HepG2 (cell line): ENCODE data around the gene SPC24. TPM values are rescaled to one million over a fixed set of nuclear protein-coding genes. Genes with fewer than 3 reads are reported as not detected.

Experiments used
- ATAC-seq: fragments of 200-7000 bp; cut with Tn5 transposase; 3 replicates; pipeline ENCODE4 v1.9.1; 2020; ENCODE audit warnings: mild to moderate bottlenecking, moderate library complexity
- BruUV-seq: library from RNA; stranded (reverse); fragments of 400-500 nt; replicated peaks from 2 replicates; lab custom pipeline; 2021; lab: Mats Ljungman, UMichigan
- CTCF ChIA-PET: fragments of 300-600 bp; formaldehyde crosslinking; extraction: SDS; loops from one replicate; lab custom pipeline; 2021; ENCODE audit warnings: low total read pairs, inconsistent platforms, low intra/inter-chr PET ratio; lab: Yijun Ruan, JAX
- POLR2A ChIA-PET: fragments of 350-600 bp; sonication (Branson Sonifier 250); formaldehyde crosslinking; loops from one replicate; lab custom pipeline; 2020; ENCODE audit warnings: antibody characterized with exemption, inconsistent platforms; lab: Yijun Ruan, JAX
- DNase-seq: peaks from one replicate; pipeline ENCODE4 v3.0.0-alpha.2; 2015; ENCODE audit warnings: low spot score
- FAIRE-seq: peaks from 3 replicates; lab custom pipeline; 2011; peaks lifted over from hg19 to GRCh38; lab: Jason Lieb, UNC
- H2AFZ ChIP-seq: one replicate; pipeline ENCODE4 v1.6.1; 2011; ENCODE audit warnings: low read length, inconsistent platforms
- H3K27ac ChIP-seq: fragments of 300-600 bp; 3 replicates; pipeline ENCODE4 v1.8.0; 2011; ENCODE audit warnings: mixed run types, mild to moderate bottlenecking, mixed read lengths, low read length, inconsistent platforms; ENCODE audit not compliant: insufficient read depth; ENCODE audit errors: extremely low read length
- H3K27me3 ChIP-seq, 2 experiments: fragments of 200-600 bp in 1 of 2; 2 replicates in 1 of 2; 3 replicates in 1 of 2; pipeline versions ENCODE4 v1.6.0 to v1.8.0; 2011; ENCODE audit warnings: low read length in 2 of 2, mild to moderate bottlenecking in 2 of 2, moderate library complexity in 2 of 2, inconsistent platforms in 1 of 2; ENCODE audit not compliant: insufficient read depth in 2 of 2, control insufficient read depth in 1 of 2
- H3K36me3 ChIP-seq, 2 experiments: fragments of 200-600 bp in 1 of 2; replicated peaks in 1 of 2; 2 replicates in 1 of 2; 3 replicates in 1 of 2; pipeline versions ENCODE4 v1.5.1 to v1.8.0; 2011; ENCODE audit warnings: low read length in 2 of 2, inconsistent platforms in 1 of 2; ENCODE audit not compliant: insufficient read depth in 2 of 2, control insufficient read depth in 1 of 2
- H3K4me1 ChIP-seq: 2 replicates; pipeline ENCODE4 v1.5.1; 2012; ENCODE audit warnings: low read length, inconsistent platforms; ENCODE audit not compliant: insufficient read depth
- H3K4me2 ChIP-seq: 2 replicates; pipeline ENCODE4 v1.6.0; 2011; ENCODE audit warnings: low read depth, low read length, inconsistent platforms
- H3K4me3 ChIP-seq, 3 experiments: fragments of 200-600 bp in 1 of 3; sonication (generic), shearing (Covaris generic) in 1 of 3; replicated peaks in 1 of 3; 2 replicates each; pipeline ENCODE4 v1.5.1; 2011 to 2016; ENCODE audit warnings: low read length in 3 of 3, inconsistent platforms in 2 of 3, low read depth in 2 of 3, mild to moderate bottlenecking in 2 of 3, control low read depth in 1 of 3, mixed read lengths in 1 of 3; ENCODE audit not compliant: insufficient read depth in 1 of 3
- H3K79me2 ChIP-seq: one replicate; pipeline ENCODE4 v1.6.1; 2011; ENCODE audit warnings: low read length, inconsistent platforms; ENCODE audit not compliant: insufficient read depth
- H3K9ac ChIP-seq: 2 replicates; pipeline ENCODE4 v1.6.0; 2011; ENCODE audit warnings: mild to moderate bottlenecking, low read depth, low read length, inconsistent platforms; ENCODE audit not compliant: insufficient read depth
- H3K9me3 ChIP-seq: 2 replicates; pipeline ENCODE4 v1.5.1; 2012; ENCODE audit warnings: mild to moderate bottlenecking, low read length
- H4K20me1 ChIP-seq: 2 replicates; pipeline ENCODE4 v1.6.0; 2011; ENCODE audit warnings: inconsistent platforms, mild to moderate bottlenecking, low read length, moderate library complexity; ENCODE audit not compliant: insufficient read depth
- CHD2 ChIP-seq: IDR thresholded peaks from 2 replicates; pipeline ENCODE4 v1.6.1; 2011; ENCODE audit warnings: low read depth, low read length, improper control_type of control experiment
- EEA1 ChIP-seq: sonication (generic); formaldehyde crosslinking; IDR thresholded peaks from 2 replicates; pipeline ENCODE4 v1.5.1; 2020; ENCODE audit warnings: mild to moderate bottlenecking, missing genetic modification reagents, borderline replicate concordance
- FOXM1 ChIP-seq: sonication (generic); formaldehyde crosslinking; IDR thresholded peaks from 2 replicates; pipeline ENCODE4 v1.5.0; 2020; ENCODE audit warnings: missing genetic modification reagents
- HES4 ChIP-seq: sonication (generic); formaldehyde crosslinking; IDR thresholded peaks from 2 replicates; pipeline ENCODE4 v1.9.0; 2021; ENCODE audit warnings: mild to moderate bottlenecking, missing genetic modification reagents, borderline replicate concordance
- HMGA1 ChIP-seq: sonication (generic); formaldehyde crosslinking; conservative IDR thresholded peaks from 2 replicates; pipeline ENCODE4 v1.4.0; 2020; ENCODE audit warnings: missing genetic modification reagents
- HOXD1 ChIP-seq: sonication (generic); formaldehyde crosslinking; IDR thresholded peaks from 2 replicates; pipeline ENCODE4 v1.5.0; 2020; ENCODE audit warnings: missing genetic modification reagents
- IRF1 ChIP-seq: sonication (generic); formaldehyde crosslinking; IDR thresholded peaks from 2 replicates; pipeline ENCODE4 v1.4.0; 2020; ENCODE audit warnings: low read depth, mild to moderate bottlenecking, missing genetic modification reagents
- KDM6A ChIP-seq: IDR thresholded peaks from 2 replicates; pipeline ENCODE4 v1.6.1; 2016; ENCODE audit warnings: low read depth
- NKX3-1 ChIP-seq: sonication (generic); formaldehyde crosslinking; IDR thresholded peaks from 2 replicates; pipeline ENCODE4 v1.5.0; 2020; ENCODE audit warnings: missing genetic modification reagents
- PHF21A ChIP-seq: sonication (generic); formaldehyde crosslinking; IDR thresholded peaks from 2 replicates; pipeline ENCODE4 v1.5.0; 2020; ENCODE audit warnings: mild to moderate bottlenecking, missing genetic modification reagents
- RBFOX2 ChIP-seq: fragments of 200-400 bp; formaldehyde crosslinking; IDR thresholded peaks from 2 replicates; pipeline ENCODE4 v1.6.1; 2017; ENCODE audit warnings: low read depth, mild to moderate bottlenecking, low read length
- SMAD1 ChIP-seq: sonication (generic); formaldehyde crosslinking; IDR thresholded peaks from 2 replicates; pipeline ENCODE4 v1.4.0; 2020; ENCODE audit warnings: missing genetic modification reagents, low read depth, mild to moderate bottlenecking, borderline replicate concordance
- SMYD3 ChIP-seq: sonication (generic); formaldehyde crosslinking; IDR thresholded peaks from 2 replicates; pipeline ENCODE4 v1.8.1; 2023; ENCODE audit warnings: mild to moderate bottlenecking, missing genetic modification reagents
- ZC3H13 ChIP-seq: sonication (generic); formaldehyde crosslinking; IDR thresholded peaks from 2 replicates; pipeline ENCODE4 v1.8.1; 2023; ENCODE audit warnings: mild to moderate bottlenecking, missing genetic modification reagents, moderate library complexity
- ZNF136 ChIP-seq: sonication (generic); formaldehyde crosslinking; IDR thresholded peaks from 2 replicates; pipeline ENCODE4 v1.8.1; 2022; ENCODE audit warnings: low read depth, mild to moderate bottlenecking, moderate library complexity, missing genetic modification reagents
- ZNF33B ChIP-seq: sonication (generic); formaldehyde crosslinking; IDR thresholded peaks from 2 replicates; pipeline ENCODE4 v1.5.1; 2020; ENCODE audit warnings: mild to moderate bottlenecking, missing genetic modification reagents
- ZNF484 ChIP-seq: sonication (generic); formaldehyde crosslinking; IDR thresholded peaks from 2 replicates; pipeline ENCODE4 v1.5.1; 2020; ENCODE audit warnings: mild to moderate bottlenecking, low read depth, missing genetic modification reagents, borderline replicate concordance
- ZNF672 ChIP-seq: sonication (generic); formaldehyde crosslinking; IDR thresholded peaks from 2 replicates; pipeline ENCODE4 v1.8.1; 2022; ENCODE audit warnings: missing genetic modification reagents
- ZNF839 ChIP-seq: sonication (generic); formaldehyde crosslinking; IDR thresholded peaks from 2 replicates; pipeline ENCODE4 v1.4.0; 2020; ENCODE audit warnings: missing genetic modification reagents, mild to moderate bottlenecking, borderline replicate concordance
- WGBS: methylation state at CpG from one replicate; pipeline ENCODE4 v1.1.6; 2017; ENCODE audit warnings: low lambda C conversion rate; 5-methylcytosine and 5-hydroxymethylcytosine counted together
- in situ Hi-C: cut with HindIII; loops from 2 replicates; pipeline ENCODE4 v1.10.0; 2017; ENCODE audit warnings: low pct_unique_long_range_greater_than_20kb; ENCODE audit not compliant: extremely low pct_ligation_motif_present
- intact Hi-C: fragments of 100-400 bp; cut with micrococcal nuclease; formaldehyde crosslinking; loops from one replicate; pipeline ENCODE4 v1.10.0; 2022; ENCODE audit not compliant: unreplicated experiment
- polyA plus RNA-seq, 8 experiments: library from polyadenylated mRNA; depleted of rRNA in 3 of 8; stranded (reverse) in 7 of 8; unstranded in 1 of 8; fragments of >200 nt; fragmentation: Illumina TruSeq in 4 of 8; extraction: Trizol in 4 of 8; gene quantifications; 2 replicates each; pipeline versions ENCODE4 v1.2.1 to v1.2.3, GENCODE V29; 2011 to 2016; ENCODE audit warnings: low read depth in 4 of 8, missing spikeins in 1 of 8, mixed read lengths in 1 of 8; ENCODE audit not compliant: insufficient read depth in 1 of 8
- total RNA-seq, 5 experiments: library from RNA; depleted of rRNA; stranded (reverse); fragments of >200 nt; fragmentation: Illumina TruSeq; extraction: Trizol; gene quantifications; 2 replicates each; pipeline ENCODE4 v1.2.3, GENCODE V29; 2016; ENCODE audit warnings: low read depth in 1 of 5
- TF ChIP-seq, protein P1 (sequence below): sonication (generic); formaldehyde crosslinking; conservative IDR thresholded peaks from 2 replicates; pipeline ENCODE4 v1.4.0; 2020; ENCODE audit warnings: missing genetic modification reagents
- TF ChIP-seq, protein P2 (sequence below): sonication (generic); formaldehyde crosslinking; IDR thresholded peaks from 2 replicates; pipeline ENCODE4 v1.4.0; 2020; ENCODE audit warnings: mild to moderate bottlenecking, low read depth, missing genetic modification reagents

Gene SPC24
- total and polyA plus RNA-seq, 2 of the 13 experiments (the other 11 are each of a cell fraction or from before 2014, with no cell fraction given), result 10.0 to 46.2 TPM

GRCh38 chr19:11187441-11187840 is 31.9 kb upstream of the SPC24 start (continued):
- TF ChIP-seq, protein P1, sequence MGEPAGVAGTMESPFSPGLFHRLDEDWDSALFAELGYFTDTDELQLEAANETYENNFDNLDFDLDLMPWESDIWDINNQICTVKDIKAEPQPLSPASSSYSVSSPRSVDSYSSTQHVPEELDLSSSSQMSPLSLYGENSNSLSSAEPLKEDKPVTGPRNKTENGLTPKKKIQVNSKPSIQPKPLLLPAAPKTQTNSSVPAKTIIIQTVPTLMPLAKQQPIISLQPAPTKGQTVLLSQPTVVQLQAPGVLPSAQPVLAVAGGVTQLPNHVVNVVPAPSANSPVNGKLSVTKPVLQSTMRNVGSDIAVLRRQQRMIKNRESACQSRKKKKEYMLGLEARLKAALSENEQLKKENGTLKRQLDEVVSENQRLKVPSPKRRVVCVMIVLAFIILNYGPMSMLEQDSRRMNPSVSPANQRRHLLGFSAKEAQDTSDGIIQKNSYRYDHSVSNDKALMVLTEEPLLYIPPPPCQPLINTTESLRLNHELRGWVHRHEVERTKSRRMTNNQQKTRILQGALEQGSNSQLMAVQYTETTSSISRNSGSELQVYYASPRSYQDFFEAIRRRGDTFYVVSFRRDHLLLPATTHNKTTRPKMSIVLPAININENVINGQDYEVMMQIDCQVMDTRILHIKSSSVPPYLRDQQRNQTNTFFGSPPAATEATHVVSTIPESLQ (CRISPR knock-in tag), result no peak
- no peak for TF ChIP-seq ZNF136 (CRISPR knock-in tag)
- no peak for TF ChIP-seq NKX3-1
- TF ChIP-seq ZNF672 (CRISPR knock-in tag), result no peak
- TF ChIP-seq ZC3H13 (CRISPR knock-in tag), result no peak
- no peak for TF ChIP-seq RBFOX2
- no peak for TF ChIP-seq FOXM1
- TF ChIP-seq EEA1 (CRISPR knock-in tag), result no peak
- TF ChIP-seq PHF21A, result no peak
- no peak for TF ChIP-seq CHD2

DNA sequence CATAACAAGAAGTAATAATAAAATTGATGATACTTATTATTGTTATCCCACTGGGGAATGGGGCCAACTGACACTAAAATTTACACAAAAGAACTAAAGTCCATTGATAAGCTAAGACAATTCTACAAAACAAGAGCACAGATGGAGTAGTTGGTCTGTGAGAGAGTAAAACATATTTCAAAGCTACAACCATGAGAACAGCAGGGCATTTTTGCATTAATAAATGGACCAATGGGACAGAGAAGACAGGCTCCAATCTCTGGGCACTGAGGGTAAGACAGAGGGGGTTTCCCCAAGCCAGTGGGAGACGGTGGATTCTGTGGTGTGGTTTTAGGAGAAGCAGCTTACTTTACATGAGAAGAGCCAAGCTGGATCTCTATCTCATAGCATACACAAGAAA is 27.4 kb upstream of the SPC24 start:
- ChIA-PET POLR2A (interaction anchor here (1.1 kb wide), 1 partner anchor 40 kb away, joined by 3 read pairs; no protein-coding TSS in a partner anchor), CTCF (no interaction called here)
- Histone ChIP-seq H3K27ac (no peak overlapping the region), H3K9ac (no peak overlapping the region), H3K4me3 (no peak overlapping the region), H2AFZ (no peak overlapping the region), H4K20me1 (no peaks in the 10 kb centered on the region), H3K9me3 (no peaks in the 10 kb centered on the region), H3K4me1 (peaks cover 8% of the 10 kb centered on the region; the same call in 1 of the 2 replicates), H3K4me2 (no peak overlapping the region), H3K27me3 (no peaks in the 10 kb centered on the region), H3K36me3 (0 out of 5 replicates have a peak, but pooled peaks cover 0 to under 1% of the 10 kb centered on the region in 2 experiments), H3K79me2 (no peaks in the 10 kb centered on the region)
- no TSS peak for BruUV-seq
- intact Hi-C loops, result no loop called here
- WGBS, result 91% methylated on average over 1 of the region's 1 CpG
- in situ Hi-C loops, result no loop called here
- no peak for FAIRE-seq
- no peak for ATAC-seq
- no peak for DNase-seq
- TF ChIP-seq ZNF33B (CRISPR knock-in tag) (no peak), ZNF484 (CRISPR knock-in tag) (no peak), IRF1 (CRISPR knock-in tag) (no peak), KDM6A (no peak), HMGA1 (no peak), HOXD1 (CRISPR knock-in tag) (no peak), SMYD3 (CRISPR knock-in tag) (no peak), HES4 (CRISPR knock-in tag) (no peak), SMAD1 (no peak), ZNF839 (CRISPR knock-in tag) (no peak)
- TF ChIP-seq, protein P2, sequence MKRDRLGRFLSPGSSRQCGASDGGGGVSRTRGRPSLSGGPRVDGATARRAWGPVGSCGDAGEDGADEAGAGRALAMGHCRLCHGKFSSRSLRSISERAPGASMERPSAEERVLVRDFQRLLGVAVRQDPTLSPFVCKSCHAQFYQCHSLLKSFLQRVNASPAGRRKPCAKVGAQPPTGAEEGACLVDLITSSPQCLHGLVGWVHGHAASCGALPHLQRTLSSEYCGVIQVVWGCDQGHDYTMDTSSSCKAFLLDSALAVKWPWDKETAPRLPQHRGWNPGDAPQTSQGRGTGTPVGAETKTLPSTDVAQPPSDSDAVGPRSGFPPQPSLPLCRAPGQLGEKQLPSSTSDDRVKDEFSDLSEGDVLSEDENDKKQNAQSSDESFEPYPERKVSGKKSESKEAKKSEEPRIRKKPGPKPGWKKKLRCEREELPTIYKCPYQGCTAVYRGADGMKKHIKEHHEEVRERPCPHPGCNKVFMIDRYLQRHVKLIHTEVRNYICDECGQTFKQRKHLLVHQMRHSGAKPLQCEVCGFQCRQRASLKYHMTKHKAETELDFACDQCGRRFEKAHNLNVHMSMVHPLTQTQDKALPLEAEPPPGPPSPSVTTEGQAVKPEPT (CRISPR knock-in tag), result no peak
